Measurements from ENCODE around the gene CNTN5. TPM values are rescaled to one million over a fixed set of nuclear protein-coding genes. Genes with fewer than 3 reads are reported as not detected.

Gene CNTN5
- total RNA-seq, 1 experiment from 2014 or later: not detected

DNA sequence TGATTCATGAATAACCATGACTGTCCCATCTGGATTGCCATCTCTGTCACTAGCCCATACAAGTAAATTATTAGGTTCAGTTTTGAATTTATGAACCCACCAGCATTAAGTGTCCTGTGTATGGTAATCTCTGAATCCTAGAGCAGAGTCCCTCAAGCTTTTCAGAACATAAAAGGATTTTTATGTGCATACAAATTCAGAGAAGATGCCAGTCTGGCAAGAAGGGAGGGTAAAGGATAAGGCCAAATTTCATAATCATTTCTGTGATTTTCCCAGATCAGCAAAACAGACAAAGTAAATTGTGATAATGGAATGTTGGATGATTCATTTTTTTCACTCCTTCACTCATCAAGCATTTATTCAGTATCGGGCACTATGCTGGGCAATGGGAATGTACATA, 1295.2 kb downstream of the CNTN5 start:
- DNase-seq (ENCODE audit: low read depth): no peak

DNA sequence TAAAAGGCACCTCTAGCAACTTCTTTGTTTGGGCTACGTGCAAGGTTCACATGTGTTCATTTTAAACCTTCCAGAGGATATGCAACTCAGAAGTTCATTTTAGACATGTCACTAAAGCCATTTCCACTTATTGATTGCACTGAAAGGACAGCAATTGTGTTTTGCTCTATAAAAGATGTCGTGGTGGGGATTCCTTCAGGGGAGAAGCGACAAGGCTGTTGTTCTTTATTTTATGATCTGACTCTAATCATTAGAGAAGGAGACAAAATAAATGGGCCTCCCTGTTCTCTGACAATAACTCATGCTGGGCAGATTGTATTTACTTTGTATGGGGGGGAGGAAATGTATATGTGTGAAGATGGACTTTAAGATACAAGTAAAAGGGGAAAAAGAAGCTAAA, 1296.2 kb downstream of the CNTN5 start:
- DNase-seq (ENCODE audit: low read depth): no peak

DNA sequence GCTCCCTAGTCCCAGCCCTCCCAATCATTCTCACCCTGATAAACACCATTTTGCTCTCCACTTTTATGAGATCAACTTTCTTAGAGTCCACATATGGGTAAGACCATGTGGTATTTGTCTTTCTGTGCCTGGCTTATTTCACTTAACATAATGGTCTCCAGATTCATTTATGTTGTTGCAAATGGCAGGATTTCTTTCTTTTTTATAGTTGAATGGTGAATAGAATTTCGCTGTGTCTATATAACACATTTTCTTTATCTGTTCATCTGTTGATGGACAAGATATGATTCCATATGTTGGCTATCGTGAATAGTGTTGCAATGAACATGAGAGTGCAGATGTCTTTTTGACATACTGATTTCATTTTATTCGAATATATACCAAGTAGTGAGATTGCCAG, 1298.9 kb downstream of the CNTN5 start:
- no peak for DNase-seq (ENCODE audit: low read depth)

DNA sequence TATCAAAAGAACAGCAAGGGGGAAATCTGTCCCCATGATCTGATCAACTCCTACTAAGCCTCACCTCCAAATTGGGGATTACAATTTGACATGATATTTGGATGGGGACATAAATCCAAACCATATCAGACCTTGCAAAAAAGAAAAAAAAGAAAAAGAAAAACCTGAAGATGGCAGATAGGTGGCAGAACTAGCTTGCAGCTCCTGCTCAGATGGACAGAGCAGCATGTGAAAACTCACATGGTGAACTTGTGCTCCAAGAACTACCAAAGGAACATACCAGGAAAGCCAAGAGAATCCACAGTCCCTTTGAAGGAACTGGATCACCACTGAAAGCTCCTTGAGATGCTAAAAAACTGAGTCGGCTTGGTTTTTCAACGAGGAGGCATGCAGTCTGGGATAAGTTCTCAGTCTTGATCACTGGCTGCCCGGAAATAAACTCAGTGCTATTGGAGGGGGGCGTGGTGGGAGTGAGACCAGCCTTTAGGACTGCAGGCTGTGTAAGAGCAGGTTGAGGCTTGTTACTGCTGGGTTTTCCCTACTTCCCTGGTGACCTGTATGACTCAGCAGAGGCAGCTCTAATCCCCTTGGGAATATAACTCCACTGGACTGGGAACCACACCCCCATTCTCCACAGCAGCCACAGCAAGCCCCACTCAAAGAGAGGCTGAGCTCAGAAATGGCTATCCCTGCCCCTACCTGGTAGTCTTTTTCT, 1308.0 kb downstream of the CNTN5 start:
- no peak for DNase-seq (ENCODE audit: low read depth)

DNA sequence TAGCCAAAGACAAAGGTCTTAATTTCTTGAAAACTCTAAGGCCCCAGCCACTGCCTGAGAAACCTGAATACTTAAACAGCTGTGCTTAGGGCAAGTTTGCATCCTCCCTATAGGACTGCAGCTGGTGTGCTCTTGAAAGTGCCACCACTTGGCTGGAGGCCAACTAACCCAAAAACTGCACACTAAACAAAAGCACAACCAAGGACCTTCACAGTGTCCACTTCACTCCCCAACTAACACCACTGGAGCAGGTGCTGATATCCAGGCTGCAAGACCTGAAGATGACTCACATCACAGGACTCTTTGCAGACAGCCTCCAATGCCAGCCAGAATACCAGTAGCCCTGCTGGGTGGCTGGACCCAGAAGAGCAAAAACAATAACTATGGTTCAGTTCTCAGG, 1308.6 kb downstream of the CNTN5 start:
- no peak for DNase-seq (ENCODE audit: low read depth)

DNA sequence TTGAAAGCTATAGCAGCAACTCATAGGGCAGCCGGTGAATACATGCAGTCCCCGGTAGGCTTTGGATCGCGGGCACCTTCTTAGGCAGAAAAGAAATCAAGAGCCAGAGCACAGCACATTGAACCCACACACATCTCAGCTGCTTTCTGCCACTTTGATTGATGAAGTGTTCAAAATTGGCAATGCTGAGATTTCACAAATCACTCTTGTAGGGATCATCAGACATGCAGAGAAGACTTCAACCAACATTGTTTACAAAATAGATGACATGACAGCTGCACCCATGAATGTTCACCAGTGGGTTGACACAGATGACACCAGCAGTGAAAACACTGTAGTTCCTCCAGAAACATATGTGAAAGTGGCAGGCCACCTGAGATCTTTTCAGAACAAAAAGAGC, 1316.1 kb downstream of the CNTN5 start:
- DNase-seq (ENCODE audit: low read depth): no peak

DNA sequence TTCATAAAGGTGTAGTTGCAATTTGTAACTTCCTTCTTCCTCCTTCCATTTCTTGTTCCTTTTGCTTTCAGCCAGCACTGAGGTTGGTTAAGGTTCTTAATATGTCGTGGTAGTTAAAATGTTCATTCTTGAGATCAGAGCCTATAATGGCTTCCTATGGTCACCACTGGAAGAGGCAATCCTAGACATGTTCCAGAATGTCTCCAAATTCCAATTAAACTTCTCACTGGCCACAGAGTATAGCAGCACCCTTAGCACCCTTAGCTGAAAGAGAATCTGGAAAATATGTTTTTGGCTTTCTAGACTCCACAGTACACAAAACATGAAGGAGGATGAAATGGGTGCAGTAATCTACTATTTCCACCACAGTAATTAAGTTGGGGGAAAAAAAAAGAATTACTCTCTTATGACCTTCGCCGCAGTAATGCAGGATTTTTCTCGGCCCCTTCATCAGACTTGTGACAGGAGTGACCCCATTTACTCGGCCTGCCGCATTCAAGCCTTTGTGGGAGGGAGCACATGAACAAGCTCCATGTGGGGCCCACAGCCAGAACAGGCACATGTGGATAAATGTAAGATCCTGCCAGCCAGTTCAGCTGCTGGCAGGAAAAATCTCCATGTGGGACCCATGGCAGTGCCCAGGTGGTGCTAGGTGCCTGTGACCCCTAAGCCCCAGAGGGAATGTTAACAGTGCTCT, 1317.5 kb downstream of the CNTN5 start:
- no peak for DNase-seq (ENCODE audit: low read depth)

DNA sequence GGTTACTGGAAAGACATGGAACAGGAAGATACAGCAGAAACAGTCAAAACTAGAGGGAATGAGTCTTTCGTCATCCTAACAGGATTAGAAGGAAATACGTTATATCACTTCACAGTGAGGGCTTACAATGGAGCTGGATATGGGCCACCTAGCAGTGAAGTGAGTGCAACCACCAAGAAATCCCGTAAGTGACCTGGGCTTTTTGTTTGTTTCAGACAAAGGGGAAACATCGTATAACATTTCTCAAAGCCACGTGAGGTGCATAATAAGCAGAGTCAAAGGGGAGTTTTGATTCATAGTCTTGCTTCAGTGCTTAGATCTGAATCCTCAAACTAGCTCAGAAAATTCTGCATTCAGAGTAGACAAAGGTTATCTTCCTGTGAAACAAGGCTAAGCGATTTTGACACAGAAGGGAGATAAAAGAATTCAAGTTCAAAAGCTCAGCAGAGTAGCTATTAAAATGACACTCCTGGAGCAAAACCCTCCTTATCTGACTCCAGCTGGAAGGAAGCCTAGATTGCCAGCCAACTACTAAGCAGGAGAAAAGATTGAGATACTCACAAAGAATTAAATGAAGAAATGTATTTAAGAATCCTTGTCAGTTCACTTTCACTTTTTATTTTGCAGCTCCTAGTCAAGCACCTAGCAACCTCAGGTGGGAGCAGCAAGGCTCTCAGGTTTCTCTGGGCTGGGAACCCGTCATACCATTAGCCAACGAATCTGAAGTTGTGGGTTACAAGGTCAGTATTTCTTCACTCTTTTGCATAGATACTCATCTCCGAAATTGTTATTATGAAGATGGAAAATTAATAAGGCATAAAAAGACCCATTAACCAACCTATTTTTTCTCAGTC, 1319.9 kb downstream of the CNTN5 start:
- no peak for DNase-seq (ENCODE audit: low read depth)

DNA sequence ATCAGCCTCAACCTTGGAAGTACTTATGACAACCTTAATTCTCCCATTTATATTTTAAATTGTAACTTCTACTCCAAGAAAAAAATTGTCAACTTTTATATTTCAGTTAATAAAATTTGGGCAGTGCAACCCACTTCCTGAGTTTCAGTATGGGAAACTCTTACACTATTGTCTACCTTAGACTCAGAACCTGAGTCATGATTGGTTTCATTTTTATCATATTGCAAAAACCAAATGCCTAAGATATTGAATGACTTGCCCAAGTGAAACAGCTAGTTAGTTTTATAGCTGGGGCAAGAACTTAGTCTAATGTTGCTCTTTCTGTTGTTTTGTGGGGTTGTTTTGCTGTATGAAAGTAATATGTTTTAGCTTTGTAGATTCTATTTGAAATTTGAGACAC, 1332.3 kb downstream of the CNTN5 start:
- DNase-seq (ENCODE audit: low read depth): no peak

DNA sequence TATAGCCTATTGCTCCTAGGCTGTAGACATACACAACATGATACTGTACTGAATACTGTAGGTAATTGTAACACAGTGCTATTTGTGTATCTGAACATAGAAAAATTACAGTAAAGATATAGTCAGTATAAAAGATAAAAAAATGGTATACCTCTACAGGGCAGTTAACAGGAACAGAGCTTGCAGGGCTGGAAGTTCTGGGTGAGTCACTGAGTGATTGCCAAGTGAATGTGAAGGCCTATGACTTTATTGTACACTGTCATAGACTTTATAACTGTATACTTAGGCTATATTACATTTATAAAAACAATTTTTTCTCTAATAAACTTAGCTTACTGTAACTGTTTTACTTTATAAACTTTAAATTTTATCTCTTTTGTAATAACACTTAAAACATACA, 1334.0 kb downstream of the CNTN5 start:
- no peak for DNase-seq (ENCODE audit: low read depth)

DNA sequence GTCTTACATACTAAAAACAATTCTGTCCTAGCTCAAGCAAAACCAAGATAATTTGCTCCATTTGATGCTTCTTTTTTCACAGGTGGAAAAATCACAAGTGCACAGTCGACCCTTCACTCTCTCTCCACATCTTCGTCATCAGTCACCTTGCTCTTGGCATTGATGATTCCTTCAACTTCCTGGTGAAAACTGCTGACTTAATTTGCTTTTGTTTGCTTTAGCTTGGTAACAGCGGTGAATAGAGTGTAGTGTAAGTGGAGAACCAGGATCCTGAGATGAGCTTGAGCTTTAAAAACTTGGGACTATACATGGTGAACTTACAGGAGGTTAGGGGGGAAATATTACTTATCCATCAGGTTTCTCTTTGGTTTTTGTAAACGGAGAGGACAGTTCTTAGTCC, 1335.3 kb downstream of the CNTN5 start:
- no peak for DNase-seq (ENCODE audit: low read depth)

DNA sequence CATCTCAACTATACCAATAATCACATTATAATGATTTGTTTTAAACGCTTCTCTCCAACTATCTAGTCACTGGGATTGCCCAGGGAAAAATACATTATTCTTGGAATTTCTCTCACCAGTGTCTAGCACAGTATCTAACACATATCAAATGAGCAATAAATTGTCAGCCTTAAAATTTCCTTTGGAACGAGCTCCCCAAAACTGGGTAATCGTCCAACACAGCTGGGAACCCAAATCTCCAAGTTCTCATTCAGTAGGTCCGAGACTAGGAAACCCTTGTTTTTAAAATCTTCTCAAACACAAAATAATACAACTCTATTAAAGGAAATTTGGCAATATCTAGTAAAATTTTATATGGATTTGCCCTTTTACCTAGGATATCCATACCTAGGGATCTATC, 1338.5 kb downstream of the CNTN5 start:
- DNase-seq (ENCODE audit: low read depth): no peak

DNA sequence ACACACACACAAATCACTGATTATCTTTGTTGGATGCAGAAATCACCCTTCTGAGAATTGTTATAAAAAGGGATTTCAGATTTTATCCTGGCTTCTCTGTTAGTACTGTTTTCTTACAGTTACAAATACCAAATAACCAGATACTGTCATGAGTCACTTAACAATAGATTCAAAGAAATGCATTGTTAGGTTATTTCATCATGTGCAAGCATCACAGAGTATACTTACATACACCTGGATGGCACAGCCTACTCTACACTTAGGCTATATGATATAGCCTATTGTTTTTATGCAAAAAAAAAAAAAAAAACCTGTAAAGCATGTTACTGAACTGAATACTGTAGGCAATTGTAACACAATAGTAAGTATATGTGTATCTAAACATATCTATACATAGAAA, 1347.1 kb downstream of the CNTN5 start:
- DNase-seq (ENCODE audit: low read depth): no peak

DNA sequence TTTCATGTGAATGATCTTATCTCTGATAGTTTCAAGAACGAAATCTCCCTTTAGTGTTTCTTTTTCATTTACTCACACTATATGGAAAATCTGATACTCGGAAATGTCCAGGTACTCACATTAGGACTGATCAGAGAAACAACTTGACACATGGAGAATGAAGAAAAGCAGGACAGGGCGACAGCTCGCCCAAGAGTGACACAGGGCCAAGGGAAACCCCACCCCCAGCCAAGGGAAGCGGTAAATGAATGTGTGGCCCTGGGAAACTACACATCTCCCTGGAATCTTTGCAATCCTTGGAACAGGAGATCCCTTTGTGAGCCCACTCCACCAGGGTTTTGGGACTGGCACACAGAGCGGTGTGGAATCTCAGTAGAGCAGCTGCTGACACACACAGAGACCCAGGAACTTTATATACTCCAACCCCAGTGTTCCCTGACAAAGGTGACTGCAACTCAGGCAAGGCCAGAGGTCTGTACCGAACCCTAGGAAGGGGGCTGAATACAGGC, 1362.7 kb downstream of the CNTN5 start:
- no peak for DNase-seq (ENCODE audit: low read depth)

DNA sequence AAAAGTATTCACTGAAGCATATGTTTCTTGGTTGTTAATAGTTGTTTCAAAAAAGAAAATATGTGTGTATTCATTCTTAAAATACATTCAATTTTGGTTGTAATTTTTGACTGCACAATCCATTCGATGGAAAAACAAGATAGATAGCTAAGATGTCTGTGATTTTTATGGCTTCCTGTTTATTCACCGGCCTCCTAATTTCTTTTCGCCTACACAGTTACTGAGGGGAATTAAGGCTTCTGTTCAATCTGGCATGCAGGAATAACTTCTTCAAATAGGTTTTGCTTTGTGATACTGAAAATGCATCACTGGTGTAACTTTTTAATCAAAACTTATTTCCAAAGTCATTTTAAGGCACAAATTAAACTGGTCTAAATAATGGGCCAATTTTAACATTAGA, 1375.5 kb downstream of the CNTN5 start:
- no peak for DNase-seq (ENCODE audit: low read depth)

DNA sequence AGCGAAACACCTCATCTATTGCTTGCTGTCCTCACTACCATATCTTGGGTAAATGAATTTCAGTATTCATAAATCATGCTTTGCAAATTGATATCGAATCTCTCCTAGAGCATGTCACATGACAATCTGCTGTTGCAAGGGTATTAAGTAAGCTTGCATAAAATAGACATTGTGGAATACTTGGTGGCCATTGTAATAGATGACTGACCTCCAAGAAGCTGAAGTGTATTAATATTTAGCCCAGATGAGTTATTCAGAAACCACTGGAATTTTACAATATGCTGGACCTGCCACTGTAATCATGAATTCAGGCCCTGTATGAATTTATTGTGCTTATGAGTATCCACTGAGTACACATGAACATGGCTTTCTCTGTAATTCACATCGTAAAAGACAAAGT, 1376.7 kb downstream of the CNTN5 start:
- no peak for DNase-seq (ENCODE audit: low read depth)

DNA sequence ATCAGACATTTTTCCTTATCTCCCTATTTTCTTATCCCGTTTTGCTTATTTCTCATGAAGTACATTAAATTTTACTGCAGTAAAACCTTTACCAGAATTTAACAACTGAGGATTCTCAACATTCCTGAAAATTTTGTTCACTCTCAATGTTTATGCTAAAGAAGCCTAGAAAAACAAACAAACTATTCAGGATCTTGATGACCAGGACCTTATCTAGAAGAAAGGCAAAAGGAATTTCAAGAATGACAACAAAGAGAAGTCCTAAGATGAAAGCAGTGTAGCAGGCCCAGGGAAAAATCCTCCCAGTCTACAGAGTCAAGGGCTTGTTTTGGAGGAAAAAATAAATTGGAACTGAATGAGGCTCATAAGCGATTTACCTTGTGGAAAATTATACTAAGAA, 1383.1 kb downstream of the CNTN5 start:
- DNase-seq (ENCODE audit: low read depth): no peak

DNA sequence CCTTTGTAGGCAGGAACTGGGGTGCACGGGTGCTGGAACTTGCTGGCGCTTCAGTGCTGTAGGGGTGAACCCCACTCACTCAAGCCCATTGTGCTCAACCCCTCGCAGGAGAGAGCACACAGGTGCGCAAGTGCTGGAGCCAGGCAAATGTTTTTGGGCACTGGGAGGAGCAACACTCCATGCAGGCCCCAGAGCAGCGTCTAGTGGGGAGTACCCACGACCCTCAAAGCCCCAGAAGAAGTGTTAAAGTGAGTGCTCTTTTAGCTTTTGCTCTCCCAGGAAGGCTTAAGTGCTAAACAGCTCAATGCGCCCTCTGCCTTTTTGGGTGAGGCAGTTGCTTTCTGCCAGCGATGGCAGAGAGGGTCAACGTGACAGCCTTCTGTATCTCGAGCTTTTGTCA, 1384.2 kb downstream of the CNTN5 start:
- no peak for DNase-seq (ENCODE audit: low read depth)
